Activated naive CD4-positive, alpha-beta T cell treated with anti-CD3 and anti-CD28 coated beads, Interleukin-2, amount 10 ng/mL, durations not matched to agents 7 days and 5 days (primary cell): Measurements from ENCODE around the gene ZBTB46.

Source experiments
- CTCF ChIA-PET: fragments of 350-600 bp; sonication (Branson Sonifier 250); formaldehyde crosslinking; loops from one replicate; lab custom pipeline; 2021; ENCODE audit warnings: antibody characterized with exemption; lab: Charles Lee
- DNase-seq: peaks from one replicate; pipeline ENCODE4 v3.0.0-alpha.2; 2020
- H3K27ac Mint-ChIP-seq: one replicate; pipeline ENCODE4 v1.8.0; 2021; ENCODE audit warnings: mild to moderate bottlenecking, moderate library complexity, mixed read lengths
- H3K27me3 Mint-ChIP-seq: one replicate; pipeline ENCODE4 v1.8.0; 2021; ENCODE audit warnings: mild to moderate bottlenecking, mixed read lengths
- H3K36me3 Mint-ChIP-seq: one replicate; pipeline ENCODE4 v1.8.0; 2021; ENCODE audit warnings: mixed read lengths
- H3K4me1 Mint-ChIP-seq: one replicate; pipeline ENCODE4 v1.8.0; 2021; ENCODE audit warnings: mixed read lengths
- H3K4me3 Mint-ChIP-seq: one replicate; pipeline ENCODE4 v1.8.0; 2021; ENCODE audit warnings: mild to moderate bottlenecking, moderate library complexity, mixed read lengths
- H3K9me3 Mint-ChIP-seq: one replicate; pipeline ENCODE4 v1.8.0; 2021; ENCODE audit warnings: mixed read lengths

The ZBTB46 gene

GRCh38 chr20:63773571-63774241 lies 57.4 kb downstream of the ZBTB46 start:
- H3K27me3 Mint-ChIP-seq, result peaks cover 14% of the 10 kb centered on the region
- H3K36me3 Mint-ChIP-seq, result no peaks in the 10 kb centered on the region
- H3K27ac Mint-ChIP-seq, result no peak overlapping the region
- CTCF ChIA-PET, result no interaction called here
- no peak for DNase-seq
- no peaks in the 10 kb centered on the region for H3K9me3 Mint-ChIP-seq
- no peak overlapping the region for H3K4me3 Mint-ChIP-seq
- no peaks in the 10 kb centered on the region for H3K4me1 Mint-ChIP-seq

DNA sequence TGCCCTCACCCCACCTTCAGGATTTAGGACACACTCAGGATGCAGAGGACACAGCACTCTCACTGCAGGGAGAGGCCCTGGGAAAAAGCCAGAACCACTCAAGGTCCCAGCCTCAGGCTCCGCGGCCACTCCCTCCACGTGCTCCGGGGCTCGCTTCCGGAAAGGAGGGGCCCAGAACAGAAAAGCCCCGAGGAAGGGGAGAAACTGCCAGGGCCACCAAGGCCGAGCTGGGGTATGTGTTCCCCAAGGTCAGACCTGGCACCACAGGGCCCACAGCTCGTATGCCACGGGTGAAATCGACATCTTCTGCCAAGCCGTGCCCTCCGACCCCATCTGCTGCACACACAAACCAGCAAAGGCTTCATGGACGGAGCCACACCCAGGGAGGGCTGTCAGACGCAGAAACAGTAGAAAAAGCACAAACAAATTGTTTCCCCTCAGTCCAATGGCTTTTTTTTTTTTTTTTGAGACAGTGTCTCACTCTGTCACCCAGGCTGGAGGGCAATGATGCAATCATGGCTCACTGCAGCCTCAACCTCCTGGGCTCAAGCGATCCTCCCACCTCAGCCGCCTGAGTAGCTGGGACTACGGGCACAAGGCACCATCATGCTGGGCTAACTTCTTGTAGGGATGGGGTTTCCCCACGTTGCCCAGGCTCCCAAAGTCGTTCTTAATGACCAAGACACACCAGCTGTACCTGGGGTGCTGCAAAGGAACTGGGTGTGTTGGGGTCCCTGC lies 58.1 kb downstream of the ZBTB46 start:
- no peak for DNase-seq
- H3K27ac Mint-ChIP-seq, result peak overlapping the region; percentile 71
- CTCF ChIA-PET, result no interaction called here
- H3K27me3 Mint-ChIP-seq, result peaks cover 14% of the 10 kb centered on the region
- no peaks in the 10 kb centered on the region for H3K9me3 Mint-ChIP-seq
- no peak overlapping the region for H3K4me3 Mint-ChIP-seq
- no peaks in the 10 kb centered on the region for H3K36me3 Mint-ChIP-seq
- H3K4me1 Mint-ChIP-seq, result no peaks in the 10 kb centered on the region

DNA sequence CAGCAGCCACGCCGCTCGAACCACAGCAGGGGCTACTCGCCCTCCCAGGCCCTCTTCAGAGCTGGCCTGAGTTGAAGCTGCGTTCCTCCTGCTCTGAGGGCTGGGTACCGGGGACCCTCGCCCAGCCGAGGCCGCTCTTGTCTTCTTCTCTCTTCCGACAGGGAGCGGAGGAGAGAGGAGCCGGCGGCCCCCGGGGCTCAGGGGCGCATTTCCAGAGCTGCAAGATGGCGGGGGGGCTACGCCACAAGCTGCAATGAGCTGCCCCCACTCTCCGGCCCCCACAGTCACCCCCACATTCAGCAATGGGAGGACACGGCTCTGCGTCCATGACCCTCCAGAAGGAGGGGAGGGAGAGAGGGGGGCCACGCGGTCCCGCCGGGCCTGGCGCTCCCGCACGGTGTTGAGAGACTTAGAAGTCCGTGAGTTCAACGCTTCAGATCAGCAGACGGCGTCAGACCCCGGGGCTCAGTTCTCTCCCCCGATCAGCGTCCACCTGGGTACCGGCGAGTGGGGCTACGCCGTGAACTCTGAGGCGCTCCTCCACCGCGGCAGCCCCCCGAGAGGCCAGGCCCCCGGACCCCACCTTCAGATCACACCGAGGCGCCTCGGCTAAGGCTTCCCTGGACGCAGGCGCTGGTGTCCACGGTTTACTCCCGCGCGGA lies 59.9 kb downstream of the ZBTB46 start:
- Mint-ChIP-seq H3K27ac (no peak overlapping the region), H3K27me3 (peaks cover 29% of the 10 kb centered on the region), H3K4me1 (no peaks in the 10 kb centered on the region), H3K9me3 (no peaks in the 10 kb centered on the region), H3K36me3 (no peaks in the 10 kb centered on the region), H3K4me3 (no peak overlapping the region)
- CTCF ChIA-PET, result interaction anchor here (1.0 kb wide), 1 partner anchor 15 kb away, joined by 3 read pairs; no protein-coding TSS in a partner anchor
- no peak for DNase-seq

DNA sequence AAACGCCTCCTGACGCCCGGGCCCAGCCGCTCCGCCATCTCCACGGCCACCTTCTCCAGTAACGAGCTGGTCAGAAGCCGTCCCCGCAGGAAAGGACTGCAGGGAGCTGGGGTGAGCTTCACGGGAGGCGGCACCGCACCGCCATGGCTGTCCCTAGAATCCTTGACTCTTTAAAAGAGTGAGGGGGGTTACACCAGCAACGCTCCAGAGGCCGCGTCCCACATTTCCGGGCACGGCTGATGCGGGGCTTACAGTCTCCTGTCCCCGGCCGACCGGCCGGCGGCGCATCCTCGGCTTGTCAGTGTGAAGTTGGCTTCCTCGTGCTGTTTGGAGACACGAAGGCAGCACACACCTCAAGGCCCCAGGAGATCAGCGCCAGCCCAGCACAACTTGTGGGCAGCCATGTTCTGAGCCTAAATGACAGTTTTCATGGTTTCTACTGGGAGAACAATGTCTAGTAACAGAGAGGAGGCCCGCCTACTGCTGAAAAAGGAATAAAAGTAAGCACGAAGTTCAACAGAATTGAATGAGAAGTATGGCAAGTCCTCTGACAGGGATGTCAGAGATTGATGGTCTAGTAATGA lies 61.1 kb downstream of the ZBTB46 start:
- H3K36me3 Mint-ChIP-seq, result no peaks in the 10 kb centered on the region
- no peak for DNase-seq
- no peaks in the 10 kb centered on the region for H3K4me1 Mint-ChIP-seq
- CTCF ChIA-PET, result interaction anchor here (0.8 kb wide), 1 partner anchor 16 kb away, joined by 3 read pairs; no protein-coding TSS in a partner anchor
- no peak overlapping the region for H3K27ac Mint-ChIP-seq
- peaks cover 29% of the 10 kb centered on the region for H3K27me3 Mint-ChIP-seq
- no peaks in the 10 kb centered on the region for H3K9me3 Mint-ChIP-seq
- H3K4me3 Mint-ChIP-seq, result no peak overlapping the region

GRCh38 chr20:63768591-63769515 lies 62.2 kb downstream of the ZBTB46 start:
- Mint-ChIP-seq H3K9me3 (no peaks in the 10 kb centered on the region), H3K27me3 (peaks cover 24% of the 10 kb centered on the region), H3K4me1 (no peaks in the 10 kb centered on the region), H3K36me3 (no peaks in the 10 kb centered on the region), H3K4me3 (no peak overlapping the region), H3K27ac (no peak overlapping the region)
- no peak for DNase-seq
- CTCF ChIA-PET, result interaction anchor here (0.8 kb wide), 1 partner anchor 17 kb away, joined by 3 read pairs; no protein-coding TSS in a partner anchor

DNA sequence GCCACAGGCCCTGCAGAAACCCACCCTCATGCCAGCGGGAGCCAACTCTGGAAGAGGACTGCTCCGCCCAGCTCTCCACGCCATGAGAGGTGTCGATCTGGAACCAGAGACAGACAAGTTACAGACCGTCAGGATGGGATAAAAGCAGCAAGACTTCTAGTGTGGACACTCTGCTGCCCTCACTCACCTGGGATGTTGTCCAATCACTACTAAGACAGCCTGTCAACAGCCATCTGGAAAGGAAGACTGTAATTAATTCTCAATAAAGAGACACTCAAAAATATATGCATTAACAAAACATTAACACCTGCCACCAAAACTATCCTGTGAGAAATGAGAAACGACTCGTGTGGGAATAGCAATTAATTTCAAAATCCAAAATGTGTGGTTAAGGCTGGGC lies 63.2 kb downstream of the ZBTB46 start:
- no peaks in the 10 kb centered on the region for H3K9me3 Mint-ChIP-seq
- peaks cover 29% of the 10 kb centered on the region for H3K27me3 Mint-ChIP-seq
- DNase-seq, result no peak
- no peak overlapping the region for H3K27ac Mint-ChIP-seq
- no peak overlapping the region for H3K4me3 Mint-ChIP-seq
- H3K4me1 Mint-ChIP-seq, result no peaks in the 10 kb centered on the region
- CTCF ChIA-PET, result interaction anchor here (1.4 kb wide), 1 partner anchor 19 kb away, joined by 3 read pairs; no protein-coding TSS in a partner anchor
- H3K36me3 Mint-ChIP-seq, result no peaks in the 10 kb centered on the region

DNA sequence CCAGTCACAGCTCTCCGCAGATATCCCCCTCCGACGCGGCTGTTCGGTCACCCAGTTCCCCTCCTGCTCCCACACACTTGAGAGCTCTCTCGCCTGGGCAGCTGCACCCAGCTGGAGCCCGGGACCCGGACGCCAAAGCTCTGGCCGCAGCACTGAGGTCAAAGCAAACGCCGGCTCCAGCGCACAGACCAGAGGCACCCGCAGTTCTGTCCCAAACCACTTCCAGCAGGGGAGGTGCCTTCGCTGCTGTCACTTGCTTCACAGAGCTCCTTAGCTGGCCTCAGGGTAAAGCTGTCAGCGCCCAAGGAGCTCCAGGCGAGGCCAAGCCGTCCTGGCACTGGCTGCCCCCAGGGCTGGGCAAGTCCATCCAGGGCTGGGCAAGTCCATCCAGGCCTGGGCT lies 63.6 kb downstream of the ZBTB46 start:
- Mint-ChIP-seq H3K4me3 (no peak overlapping the region), H3K27me3 (peaks cover 33% of the 10 kb centered on the region), H3K36me3 (no peaks in the 10 kb centered on the region), H3K4me1 (no peaks in the 10 kb centered on the region), H3K27ac (no peak overlapping the region), H3K9me3 (no peaks in the 10 kb centered on the region)
- DNase-seq, result no peak
- CTCF ChIA-PET, result interaction anchor here (1.4 kb wide), 1 partner anchor 19 kb away, joined by 3 read pairs; no protein-coding TSS in a partner anchor

GRCh38 chr20:63766695-63767426 lies 64.2 kb downstream of the ZBTB46 start:
- no peak for DNase-seq
- Mint-ChIP-seq H3K36me3 (no peaks in the 10 kb centered on the region), H3K9me3 (no peaks in the 10 kb centered on the region), H3K27me3 (peaks cover 38% of the 10 kb centered on the region), H3K4me1 (no peaks in the 10 kb centered on the region), H3K27ac (no peak overlapping the region), H3K4me3 (no peak overlapping the region)
- CTCF ChIA-PET, result interaction anchor here (1.4 kb wide), 1 partner anchor 20 kb away, joined by 3 read pairs; no protein-coding TSS in a partner anchor

DNA sequence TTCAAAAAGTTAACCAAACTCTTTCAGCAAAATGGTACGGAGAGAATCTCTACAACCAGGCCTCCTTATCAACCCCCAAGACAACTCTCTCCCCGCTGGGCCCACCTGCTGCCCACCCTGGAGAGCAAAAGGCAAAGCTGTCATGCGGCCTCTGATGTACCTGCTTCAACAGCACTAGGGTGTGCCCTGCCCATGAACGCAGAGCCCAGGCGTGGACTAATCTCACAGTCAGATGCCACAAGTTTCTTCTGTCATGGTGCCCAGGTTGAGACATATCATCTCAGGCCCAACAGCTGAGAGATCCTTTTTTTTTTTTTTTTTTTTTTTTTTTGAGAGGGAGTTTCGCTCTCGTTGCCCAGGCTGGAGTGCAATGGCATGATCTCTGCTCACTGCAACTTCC lies 65.2 kb downstream of the ZBTB46 start:
- Mint-ChIP-seq H3K27ac (no peak overlapping the region), H3K36me3 (no peaks in the 10 kb centered on the region), H3K27me3 (peaks cover 38% of the 10 kb centered on the region), H3K4me3 (no peak overlapping the region), H3K4me1 (no peaks in the 10 kb centered on the region), H3K9me3 (no peaks in the 10 kb centered on the region)
- CTCF ChIA-PET, result no interaction called here
- DNase-seq, result no peak

- CTCF ChIA-PET, result no interaction called here
- Mint-ChIP-seq H3K27ac (no peak overlapping the region), H3K36me3 (no peaks in the 10 kb centered on the region), H3K4me3 (no peak overlapping the region), H3K4me1 (no peaks in the 10 kb centered on the region), H3K27me3 (peaks cover 38% of the 10 kb centered on the region), H3K9me3 (no peaks in the 10 kb centered on the region)
- no peak for DNase-seq
These were observed 65.8 kb downstream of the ZBTB46 start for GRCh38 chr20:63765082-63765873.

DNA sequence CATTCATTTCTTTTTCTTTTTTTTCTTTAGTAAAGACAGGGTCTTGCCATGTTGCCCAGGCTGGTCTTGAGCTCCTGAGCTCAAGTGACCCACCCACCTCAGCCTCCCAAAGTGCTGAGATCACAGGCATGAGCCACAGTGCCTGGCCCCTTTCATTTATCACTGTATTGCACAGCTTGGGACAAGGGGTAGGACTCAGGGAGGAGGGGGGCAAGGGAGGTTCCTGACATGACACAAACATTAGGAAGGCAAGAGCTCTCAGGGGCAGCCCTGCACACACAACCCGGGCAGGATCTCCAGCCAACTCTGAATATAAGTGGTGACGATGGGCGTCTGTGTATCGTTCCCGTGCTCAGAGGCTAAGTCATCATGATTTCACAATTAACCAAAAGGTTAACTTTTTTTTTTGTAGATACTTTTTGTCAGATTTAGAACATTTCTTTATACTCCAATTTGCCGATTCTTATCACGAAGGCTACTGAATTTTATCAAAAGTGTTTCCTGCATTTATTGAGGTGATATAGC lies 71.6 kb downstream of the ZBTB46 start:
- Mint-ChIP-seq H3K27ac (no peak overlapping the region), H3K36me3 (no peaks in the 10 kb centered on the region), H3K9me3 (no peaks in the 10 kb centered on the region), H3K27me3 (peaks cover 50% of the 10 kb centered on the region), H3K4me1 (peaks cover 20% of the 10 kb centered on the region), H3K4me3 (no peak overlapping the region)
- CTCF ChIA-PET, result no interaction called here
- DNase-seq, result no peak

- H3K4me1 Mint-ChIP-seq, result peaks cover 20% of the 10 kb centered on the region
- H3K36me3 Mint-ChIP-seq, result no peaks in the 10 kb centered on the region
- DNase-seq, result no peak
- H3K4me3 Mint-ChIP-seq, result no peak overlapping the region
- H3K27me3 Mint-ChIP-seq, result peaks cover 57% of the 10 kb centered on the region
- H3K27ac Mint-ChIP-seq, result peak overlapping the region; percentile 45
- H3K9me3 Mint-ChIP-seq, result no peaks in the 10 kb centered on the region
- CTCF ChIA-PET, result no interaction called here
These were observed 72.9 kb downstream of the ZBTB46 start for GRCh38 chr20:63758152-63758551.
